GM21737 (cell line): ENCODE data around the gene KIF3B.
"Not testable (repeated sequence)": the region's sequence is repeated elsewhere in the genome, so short reads cannot be mapped to it uniquely, and the experiment has no call there.

Experiments used
- ATAC-seq: cut with Tn5 transposase; IDR thresholded peaks from one replicate; pipeline ENCODE4 v1.9.1; 2021; ENCODE audit warnings: mild to moderate bottlenecking, moderate library complexity; ENCODE audit not compliant: unreplicated experiment

Gene KIF3B

DNA sequence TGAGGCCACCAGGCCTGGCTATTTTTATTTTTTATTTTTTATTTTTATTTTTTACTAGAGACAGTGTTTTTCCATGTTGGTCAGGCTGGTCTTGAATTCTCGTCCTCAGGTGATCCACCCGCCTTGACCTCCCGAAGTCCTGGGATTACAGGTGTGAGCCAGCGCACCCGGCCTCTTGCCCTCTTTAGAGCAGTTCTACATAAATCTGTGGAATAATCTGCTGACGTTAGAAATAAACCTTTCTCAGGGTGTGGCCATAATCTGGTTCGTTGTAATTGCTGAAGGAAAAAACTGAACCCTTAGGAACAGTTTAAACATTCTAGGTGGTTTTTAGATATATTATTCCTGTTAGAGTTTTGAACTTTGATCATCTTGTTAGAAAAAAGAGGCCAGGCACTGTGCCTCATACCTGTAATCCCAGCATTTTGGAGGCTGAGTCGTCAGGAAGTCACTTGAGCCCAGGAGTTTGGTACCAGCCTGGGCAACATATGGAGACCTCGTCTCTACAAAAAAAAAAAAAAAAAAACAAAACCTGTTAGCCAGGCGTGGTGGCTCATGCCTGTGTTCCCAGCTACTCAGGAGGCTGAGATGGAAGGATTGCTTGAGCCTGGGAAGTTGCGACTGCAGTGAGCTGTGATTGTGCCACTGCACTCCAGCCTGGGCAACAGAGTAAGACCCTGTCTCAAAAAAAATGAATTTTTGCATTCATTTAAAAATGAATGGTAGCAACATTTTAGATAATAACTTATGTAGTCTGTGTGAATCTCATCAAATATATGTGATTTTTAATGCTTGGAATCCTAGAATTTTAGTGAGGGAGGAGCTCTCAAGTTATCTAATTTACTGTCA lies 104.9 kb downstream of the KIF3B start:
- ATAC-seq, result no peak

DNA sequence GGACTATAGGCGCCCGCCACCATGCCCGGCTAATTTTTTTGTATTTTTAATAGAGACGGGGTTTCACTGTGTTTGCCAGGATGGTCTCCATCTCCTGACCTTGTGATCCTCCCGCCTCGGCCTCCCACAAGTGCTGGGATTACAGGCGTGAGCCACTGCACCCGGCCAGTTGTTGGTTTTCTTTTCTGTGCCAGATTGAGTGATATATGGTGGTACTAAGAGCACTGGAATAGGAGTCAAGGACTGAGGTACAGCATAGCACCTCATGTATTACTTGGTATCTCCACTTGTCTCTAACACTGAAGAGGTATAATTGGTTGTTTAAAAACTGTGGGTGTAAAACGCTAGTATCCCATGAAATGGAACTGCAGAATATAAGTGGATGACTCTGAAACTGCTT lies 106.0 kb downstream of the KIF3B start:
- ATAC-seq, result not testable (repeated sequence)
